Chondrocyte (in vitro differentiated cells): ENCODE data around the gene C2orf92. TPM values are rescaled to one million over a fixed set of nuclear protein-coding genes. Genes with fewer than 3 reads are reported as not detected.
A peak's percentile ranks its signal among the peaks of the same experiment; 100 is the strongest.

ENCODE experiments used
- DNase-seq: peaks from one replicate; pipeline ENCODE4 v3.0.0; 2021; ENCODE audit warnings: mixed read lengths, low spot score
- H3K27ac Mint-ChIP-seq: one replicate; pipeline ENCODE4 v1.8.0; 2021; ENCODE audit warnings: mild to moderate bottlenecking, moderate library complexity, mixed read lengths; ENCODE audit not compliant: unreplicated experiment
- H3K27me3 Mint-ChIP-seq: 2 replicates; pipeline ENCODE4 v1.8.0; 2021; ENCODE audit warnings: low read depth, mixed read lengths
- H3K36me3 Mint-ChIP-seq: 2 replicates; pipeline ENCODE4 v1.8.0; 2021; ENCODE audit warnings: low read depth, mixed read lengths
- H3K4me1 Mint-ChIP-seq: 2 replicates; pipeline ENCODE4 v1.8.0; 2021; ENCODE audit warnings: low read depth, mild to moderate bottlenecking, mixed read lengths
- H3K4me3 Mint-ChIP-seq: one replicate; pipeline ENCODE4 v1.8.0; 2021; ENCODE audit warnings: mild to moderate bottlenecking, moderate library complexity, mixed read lengths; ENCODE audit not compliant: unreplicated experiment
- H3K9me3 Mint-ChIP-seq: 2 replicates; pipeline ENCODE4 v1.8.0; 2021; ENCODE audit warnings: low read depth, mixed read lengths
- CTCF ChIP-seq: fragments of 200-600 bp; sonication (generic); IDR thresholded peaks from 2 replicates; pipeline ENCODE4 v1.5.0; 2021; ENCODE audit warnings: antibody characterized with exemption, mild to moderate bottlenecking, moderate library complexity
- total RNA-seq: library from RNA; stranded (reverse); gene quantifications from 3 replicates; pipeline ENCODE4 v1.2.1, GENCODE V29; 2021

C2orf92 gene
- total RNA-seq, 1 donor from 2014 or later, result 8.8 TPM

- H3K4me3 Mint-ChIP-seq, result no peak overlapping the region
- H3K36me3 Mint-ChIP-seq, result peaks cover 8% of the 10 kb centered on the region
- no peak overlapping the region for H3K27ac Mint-ChIP-seq
- no peaks in the 10 kb centered on the region for H3K9me3 Mint-ChIP-seq
- no peak for TF ChIP-seq CTCF
- no peaks in the 10 kb centered on the region for H3K27me3 Mint-ChIP-seq
- H3K4me1 Mint-ChIP-seq, result no peaks in the 10 kb centered on the region
- no peak for DNase-seq
These were observed 69.7 kb downstream of the C2orf92 start for GRCh38 chr2:97739020-97739892.

GRCh38 chr2:97739893-97740245 is 70.4 kb downstream of the C2orf92 start:
- H3K9me3 Mint-ChIP-seq, result no peaks in the 10 kb centered on the region
- no peak for DNase-seq
- no peak overlapping the region for H3K4me3 Mint-ChIP-seq
- no peak for TF ChIP-seq CTCF
- no peaks in the 10 kb centered on the region for H3K27me3 Mint-ChIP-seq
- peaks cover 10% of the 10 kb centered on the region for H3K36me3 Mint-ChIP-seq
- no peaks in the 10 kb centered on the region for H3K4me1 Mint-ChIP-seq
- no peak overlapping the region for H3K27ac Mint-ChIP-seq

- TF ChIP-seq CTCF, result peak; percentile 79
- H3K4me1 Mint-ChIP-seq, result no peaks in the 10 kb centered on the region
- H3K9me3 Mint-ChIP-seq, result no peaks in the 10 kb centered on the region
- no peak overlapping the region for H3K4me3 Mint-ChIP-seq
- no peak overlapping the region for H3K27ac Mint-ChIP-seq
- H3K36me3 Mint-ChIP-seq, result peaks cover 10% of the 10 kb centered on the region
- no peak for DNase-seq
- no peaks in the 10 kb centered on the region for H3K27me3 Mint-ChIP-seq
These were observed 71.2 kb downstream of the C2orf92 start for GRCh38 chr2:97740590-97741182.

- Mint-ChIP-seq H3K4me3 (no peak overlapping the region), H3K9me3 (no peaks in the 10 kb centered on the region), H3K36me3 (peaks cover 13% of the 10 kb centered on the region), H3K27me3 (no peaks in the 10 kb centered on the region), H3K4me1 (no peaks in the 10 kb centered on the region), H3K27ac (no peak overlapping the region)
- DNase-seq, result no peak
- no peak for TF ChIP-seq CTCF
These were observed 71.7 kb downstream of the C2orf92 start for GRCh38 chr2:97741251-97741650.

- H3K36me3 Mint-ChIP-seq, result peaks cover 13% of the 10 kb centered on the region
- no peak overlapping the region for H3K27ac Mint-ChIP-seq
- H3K9me3 Mint-ChIP-seq, result no peaks in the 10 kb centered on the region
- no peak overlapping the region for H3K4me3 Mint-ChIP-seq
- H3K4me1 Mint-ChIP-seq, result no peaks in the 10 kb centered on the region
- no peaks in the 10 kb centered on the region for H3K27me3 Mint-ChIP-seq
- no peak for DNase-seq
- no peak for TF ChIP-seq CTCF
These were observed 72.2 kb downstream of the C2orf92 start for GRCh38 chr2:97741686-97742085.
